ENCODE data around the gene CTNNA2. TPM values are rescaled to one million over a fixed set of nuclear protein-coding genes. Genes with fewer than 3 reads are reported as not detected.

The CTNNA2 gene
- total and polyA plus RNA-seq, 9 of the 15 experiments (the other 6 are each of a cell fraction or from before 2014, with no cell fraction given), result 0.03 to 0.40 (median 0.15) TPM

GRCh38 chr2:80323610-80324009 is 810.8 kb downstream of the CTNNA2 start (continued):
- TF ChIP-seq FOXK1 (CRISPR knock-in tag; IDR thresholded peaks at IDR 0.05; ENCODE audit: borderline replicate concordance) (no peak), KLF16 (IDR thresholded peaks at IDR 0.05) (no peak), CHD4 (IDR thresholded peaks at IDR 0.05; ENCODE audit: insufficient read depth, insufficient replicate concordance, low read depth, low read length, poor library complexity, severe bottlenecking) (no peak), HDAC8 (tag; IDR thresholded peaks at IDR 0.05) (no peak), SFPQ (IDR thresholded peaks at IDR 0.05; ENCODE audit: low read depth, low read length) (no peak), ESRRA (IDR thresholded peaks at IDR 0.05; ENCODE audit: borderline replicate concordance, low read depth) (no peak)
- TF ChIP-seq, protein P1, sequence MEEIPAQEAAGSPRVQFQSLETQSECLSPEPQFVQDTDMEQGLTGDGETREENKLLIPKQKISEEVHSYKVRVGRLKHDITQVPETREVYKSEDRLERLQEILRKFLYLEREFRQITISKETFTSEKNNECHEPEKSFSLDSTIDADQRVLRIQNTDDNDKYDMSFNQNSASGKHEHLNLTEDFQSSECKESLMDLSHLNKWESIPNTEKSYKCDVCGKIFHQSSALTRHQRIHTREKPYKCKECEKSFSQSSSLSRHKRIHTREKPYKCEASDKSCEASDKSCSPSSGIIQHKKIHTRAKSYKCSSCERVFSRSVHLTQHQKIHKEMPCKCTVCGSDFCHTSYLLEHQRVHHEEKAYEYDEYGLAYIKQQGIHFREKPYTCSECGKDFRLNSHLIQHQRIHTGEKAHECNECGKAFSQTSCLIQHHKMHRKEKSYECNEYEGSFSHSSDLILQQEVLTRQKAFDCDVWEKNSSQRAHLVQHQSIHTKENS (CRISPR knock-in tag; IDR thresholded peaks at IDR 0.05), result no peak

DNA sequence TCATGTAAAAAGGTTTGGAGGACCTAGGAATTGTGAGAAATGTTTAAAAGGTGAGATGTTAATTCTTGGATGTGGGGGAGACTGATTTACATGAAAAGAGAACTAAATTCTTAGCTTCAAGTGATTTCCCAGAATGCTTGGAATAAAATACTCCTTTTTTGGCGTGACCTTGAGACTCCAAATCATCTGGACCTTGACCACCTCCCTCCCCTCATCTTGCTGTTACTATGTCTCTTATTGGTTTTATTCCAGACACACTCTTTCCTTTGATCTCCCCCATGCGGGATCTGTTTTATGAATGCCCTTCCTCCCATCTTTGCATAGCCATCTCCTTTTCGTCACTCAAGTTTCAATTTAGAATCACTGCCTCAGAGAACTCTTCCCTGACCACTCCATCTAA is 811.7 kb downstream of the CTNNA2 start:
- in situ Hi-C loops (cut with MboI) (no loop called here), intact Hi-C loops (cut with micrococcal nuclease) (loop anchor here (10.0 kb wide), 1 partner anchor 390 kb away; no protein-coding TSS in a partner anchor)
- POLR2A ChIA-PET, result no interaction called here
- Histone ChIP-seq H3K36me3 (ENCODE audit: control insufficient read depth, insufficient read depth, low read length) (no peaks in the 10 kb centered on the region), H3K4me2 (ENCODE audit: insufficient read depth, low read length) (no peak overlapping the region), H3K9me3 (replicated peaks; ENCODE audit: control insufficient read depth, insufficient read depth, low read depth, low read length) (no peaks in the 10 kb centered on the region), H3K4me3 (no peak overlapping the region), H3K9me1 (ENCODE audit: control insufficient read depth, insufficient read depth, low read length) (no peaks in the 10 kb centered on the region), H3K9ac (ENCODE audit: insufficient read depth in 1 of 2, low read depth in 2 of 2, low read length in 2 of 2) (no peak overlapping the region), H3K79me2 (ENCODE audit: control insufficient read depth, insufficient read depth, low read length) (no peaks in the 10 kb centered on the region), H3K27ac (ENCODE audit: extremely low read depth, low read depth, low read length) (no peak overlapping the region), H3K27me3 (ENCODE audit: control insufficient read depth in 2 of 2, insufficient read depth in 2 of 2, low read length in 2 of 2) (peaks cover 6 to 13% of the 10 kb centered on the region in 2 experiments; a peak in 3 of 5 replicates), H2AFZ (ENCODE audit: low read depth, low read length) (no peak overlapping the region), H4K20me1 (replicated peaks; ENCODE audit: control insufficient read depth, insufficient read depth, low read length) (no peaks in the 10 kb centered on the region), H3K4me1 (replicated peaks in 1 of 2; ENCODE audit: control insufficient read depth in 2 of 2, insufficient read depth in 2 of 2, low read length in 2 of 2) (peaks cover 0 to 6% of the 10 kb centered on the region in 2 experiments; a peak in 3 of 5 replicates)
- ATAC-seq (no peak), DNase-seq (ENCODE audit: extremely low read depth in 1 of 4, low spot score in 3 of 4) (no peak), FAIRE-seq (no peak)
- CTCF ChIA-PET (ENCODE audit: low intra/inter-chr PET ratio), result interaction anchor here (1.5 kb wide), 1 partner anchor 174 kb away, joined by 5 read pairs; no protein-coding TSS in a partner anchor
- no TSS peak for BruUV-seq (replicated peaks)
- 4% methylated on average over 3 of the region's 3 CpGs for WGBS (ENCODE audit: insufficient coverage, low coverage, missing lambda C conversion rate)
- TF ChIP-seq, protein P2, sequence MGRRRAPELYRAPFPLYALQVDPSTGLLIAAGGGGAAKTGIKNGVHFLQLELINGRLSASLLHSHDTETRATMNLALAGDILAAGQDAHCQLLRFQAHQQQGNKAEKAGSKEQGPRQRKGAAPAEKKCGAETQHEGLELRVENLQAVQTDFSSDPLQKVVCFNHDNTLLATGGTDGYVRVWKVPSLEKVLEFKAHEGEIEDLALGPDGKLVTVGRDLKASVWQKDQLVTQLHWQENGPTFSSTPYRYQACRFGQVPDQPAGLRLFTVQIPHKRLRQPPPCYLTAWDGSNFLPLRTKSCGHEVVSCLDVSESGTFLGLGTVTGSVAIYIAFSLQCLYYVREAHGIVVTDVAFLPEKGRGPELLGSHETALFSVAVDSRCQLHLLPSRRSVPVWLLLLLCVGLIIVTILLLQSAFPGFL (CRISPR knock-in tag; IDR thresholded peaks at IDR 0.05), result no peak
- TF ChIP-seq TCF7 (IDR thresholded peaks at IDR 0.05; ENCODE audit: borderline replicate concordance) (no peak), MECOM (CRISPR knock-in tag; IDR thresholded peaks at IDR 0.05) (no peak), ZZZ3 (IDR thresholded peaks at IDR 0.05) (no peak), L3MBTL2 (IDR thresholded peaks at IDR 0.05) (no peak), CCAR2 (IDR thresholded peaks at IDR 0.05; ENCODE audit: low read depth, low read length) (no peak), CREB3L1 (IDR thresholded peaks at IDR 0.05; ENCODE audit: borderline replicate concordance, low read depth) (no peak)

All from K562 (cell line).